ENCODE results near the gene STX2. TPM values are rescaled to one million over a fixed set of nuclear protein-coding genes. Genes with fewer than 3 reads are reported as not detected.

STX2 gene
- total and polyA plus RNA-seq, 2 donors (not counting 3 experiments of a cell fraction or from before 2014, with no cell fraction given), result 26.2 to 32.6 TPM

GRCh38 chr12:130743606-130744005 lies 95.4 kb downstream of the STX2 start:
- TF ChIP-seq MYC (IDR thresholded peaks at IDR 0.05; ENCODE audit: low read depth, low read length) (no peak), POLR2A (IDR thresholded peaks at IDR 0.05; ENCODE audit: low read depth, low read length) (no peak), GATA2 (IDR thresholded peaks at IDR 0.05; ENCODE audit: insufficient read depth, insufficient read length, low read depth, low read length) (no peak), POLR2AphosphoS5 (IDR thresholded peaks at IDR 0.05; ENCODE audit: insufficient read depth, low read depth, low read length) (no peak), EZH2 (IDR thresholded peaks at IDR 0.05; ENCODE audit: borderline replicate concordance, low read depth, low read length, severe bottlenecking) (no peak), FOS (IDR thresholded peaks at IDR 0.05; ENCODE audit: borderline replicate concordance, insufficient read depth, low read length) (no peak), JUN (IDR thresholded peaks at IDR 0.05; ENCODE audit: borderline replicate concordance, insufficient read depth, insufficient read length, low read depth) (no peak), MAX (IDR thresholded peaks at IDR 0.05; ENCODE audit: insufficient read depth, insufficient read length) (no peak), CTCF (IDR thresholded peaks at IDR 0.05; ENCODE audit: extremely low read depth in 1 of 2, insufficient read depth in 1 of 2, low read depth in 1 of 2, low read length in 2 of 2) (no peak)
- DNase-seq (ENCODE audit: low read depth, low spot score) (no peak), FAIRE-seq (no peak)
- H2AFZ ChIP-seq (ENCODE audit: low read depth, low read length), result no peak overlapping the region
- BruUV-seq (replicated peaks), result no TSS peak
- ChIA-PET POLR2A (interaction anchor here (1.0 kb wide), 1 partner anchor 657 kb away, joined by 4 read pairs; no protein-coding TSS in a partner anchor), CTCF (no interaction called here)
- no peaks in the 10 kb centered on the region for H4K20me1 ChIP-seq (replicated peaks; ENCODE audit: control insufficient read depth, extremely low read depth, insufficient read depth, low read length)
- no peaks in the 10 kb centered on the region for H3K36me3 ChIP-seq (ENCODE audit: control insufficient read depth in 2 of 2, extremely low read depth in 1 of 2, insufficient read depth in 2 of 2, low read length in 2 of 2)
- H3K9me1 ChIP-seq (replicated peaks; ENCODE audit: control insufficient read depth, extremely low read depth, insufficient read depth, low read length), result no peaks in the 10 kb centered on the region
- no peaks in the 10 kb centered on the region for H3K79me2 ChIP-seq (ENCODE audit: control insufficient read depth, insufficient read depth, low read length)
- H3K4me3 ChIP-seq (replicated peaks in 1 of 3; ENCODE audit: insufficient read depth in 1 of 3, low read depth in 1 of 3, low read length in 3 of 3), result no peak overlapping the region
- no peak overlapping the region for H3K4me2 ChIP-seq (ENCODE audit: insufficient read depth, low read length)
- intact Hi-C loops (cut with micrococcal nuclease) (no loop called here), dilution Hi-C loops (cut with MboI; ENCODE audit: extremely low pct_ligation_motif_present, low sequenced_read_pairs) (no loop called here)
- H3K9ac ChIP-seq (replicated peaks; ENCODE audit: extremely low read depth, insufficient read depth, low read length), result no peak overlapping the region
- no peaks in the 10 kb centered on the region for H3K9me3 ChIP-seq (replicated peaks; ENCODE audit: control insufficient read depth, insufficient read depth, low read length)
- H3K4me1 ChIP-seq (ENCODE audit: control insufficient read depth, extremely low read depth, insufficient read depth, low read length), result no peaks in the 10 kb centered on the region
- H3K27me3 ChIP-seq (ENCODE audit: control insufficient read depth in 2 of 2, insufficient read depth in 2 of 2, low read length in 2 of 2), result no peaks in the 10 kb centered on the region
- H3K27ac ChIP-seq (ENCODE audit: insufficient read depth, low read depth, low read length), result no peak overlapping the region
